WTC11 (cell line): ENCODE data around the gene TMC1. TPM values are rescaled to one million over a fixed set of nuclear protein-coding genes. Genes with fewer than 3 reads are reported as not detected.

ENCODE experiments used
- ATAC-seq: fragments of 200-7000 bp; cut with Tn5 transposase; 2 replicates; pipeline ENCODE4 v1.10.0; 2021; ENCODE audit warnings: mild to moderate bottlenecking, moderate library complexity
- CTCF ChIA-PET: fragments of 300-600 bp; sonication (Branson Sonifier 250); formaldehyde crosslinking; loops from one replicate; lab custom pipeline; 2021; ENCODE audit warnings: antibody characterized with exemption; lab: Charles Lee
- POLR2A ChIA-PET: fragments of 350-600 bp; sonication (Branson Sonifier 250); formaldehyde crosslinking; loops from one replicate; lab custom pipeline; 2021; ENCODE audit warnings: antibody characterized with exemption; lab: Charles Lee
- DNase-seq: peaks from one replicate; pipeline ENCODE4 v3.0.0; 2021; ENCODE audit warnings: low spot score
- H3K27ac Mint-ChIP-seq: 2 replicates; pipeline ENCODE4 v1.8.0; 2021; ENCODE audit warnings: mixed read lengths
- H3K27me3 Mint-ChIP-seq: 2 replicates; pipeline ENCODE4 v1.8.0; 2021; ENCODE audit warnings: low read depth, mild to moderate bottlenecking, moderate library complexity, mixed read lengths
- H3K36me3 Mint-ChIP-seq: 2 replicates; pipeline ENCODE4 v1.8.0; 2021; ENCODE audit warnings: mixed read lengths
- H3K4me1 Mint-ChIP-seq: 2 replicates; pipeline ENCODE4 v1.8.0; 2022; ENCODE audit warnings: mixed read lengths
- H3K4me3 Mint-ChIP-seq: 2 replicates; pipeline ENCODE4 v1.8.0; 2021; ENCODE audit warnings: mild to moderate bottlenecking, moderate library complexity, mixed read lengths
- H3K9me3 Mint-ChIP-seq: 2 replicates; pipeline ENCODE4 v1.8.0; 2021; ENCODE audit warnings: mixed read lengths
- CREB1 ChIP-seq: sonication (generic); formaldehyde crosslinking; IDR thresholded peaks from 2 replicates; pipeline ENCODE4 v1.8.0; 2023; ENCODE audit warnings: mild to moderate bottlenecking, missing genetic modification reagents
- E2F5 ChIP-seq: sonication (generic); formaldehyde crosslinking; IDR thresholded peaks from 2 replicates; pipeline ENCODE4 v1.8.1; 2022; ENCODE audit warnings: mild to moderate bottlenecking, moderate library complexity, missing genetic modification reagents
- FOXK1 ChIP-seq: sonication (generic); formaldehyde crosslinking; IDR thresholded peaks from 2 replicates; pipeline ENCODE4 v1.8.0; 2022; ENCODE audit warnings: mild to moderate bottlenecking, moderate library complexity, missing genetic modification reagents
- GABPB1 ChIP-seq: sonication (generic); formaldehyde crosslinking; IDR thresholded peaks from 2 replicates; pipeline ENCODE4 v1.8.1; 2023; ENCODE audit warnings: mild to moderate bottlenecking, missing genetic modification reagents
- IRF2 ChIP-seq: sonication (generic); formaldehyde crosslinking; IDR thresholded peaks from 2 replicates; pipeline ENCODE4 v1.8.0; 2022; ENCODE audit warnings: low read depth, missing genetic modification reagents, borderline replicate concordance
- JAZF1 ChIP-seq: fragments of 250-450 bp; sonication (Bioruptor Pico); IDR thresholded peaks from 2 replicates; pipeline ENCODE4 v1.9.0; 2021; ENCODE audit warnings: moderate library complexity, mild to moderate bottlenecking, inconsistent platforms
- MAX ChIP-seq: sonication (generic); formaldehyde crosslinking; IDR thresholded peaks from 2 replicates; pipeline ENCODE4 v1.8.0; 2022; ENCODE audit warnings: mild to moderate bottlenecking, missing genetic modification reagents
- NR1H2 ChIP-seq: sonication (generic); formaldehyde crosslinking; IDR thresholded peaks from 2 replicates; pipeline ENCODE4 v1.9.0; 2021; ENCODE audit warnings: mild to moderate bottlenecking, moderate library complexity, missing genetic modification reagents
- RELA ChIP-seq: sonication (generic); formaldehyde crosslinking; IDR thresholded peaks from 2 replicates; pipeline ENCODE4 v1.8.1; 2022; ENCODE audit warnings: missing genetic modification reagents, mild to moderate bottlenecking, borderline replicate concordance
- SP1 ChIP-seq: sonication (generic); formaldehyde crosslinking; conservative IDR thresholded peaks from 2 replicates; pipeline ENCODE4 v1.8.1; 2022; ENCODE audit warnings: missing genetic modification reagents
- TEAD4 ChIP-seq: sonication (generic); formaldehyde crosslinking; IDR thresholded peaks from 2 replicates; pipeline ENCODE4 v1.8.0; 2022; ENCODE audit warnings: mild to moderate bottlenecking, missing genetic modification reagents
- USF1 ChIP-seq: sonication (generic); formaldehyde crosslinking; IDR thresholded peaks from 2 replicates; pipeline ENCODE4 v1.8.0; 2022; ENCODE audit warnings: mild to moderate bottlenecking, missing genetic modification reagents
- ZNF232 ChIP-seq: sonication (generic); formaldehyde crosslinking; IDR thresholded peaks from 2 replicates; pipeline ENCODE4 v1.8.0; 2022; ENCODE audit warnings: mild to moderate bottlenecking, missing genetic modification reagents
- ZNF263 ChIP-seq: sonication (generic); formaldehyde crosslinking; IDR thresholded peaks from 2 replicates; pipeline ENCODE4 v1.8.1; 2022; ENCODE audit warnings: low read depth, mild to moderate bottlenecking, moderate library complexity, missing genetic modification reagents
- ZNF281 ChIP-seq: sonication (generic); formaldehyde crosslinking; IDR thresholded peaks from 2 replicates; pipeline ENCODE4 v1.8.0; 2023; ENCODE audit warnings: mild to moderate bottlenecking, missing genetic modification reagents
- ZNF671 ChIP-seq: fragments of 250-450 bp; sonication (Bioruptor Pico); IDR thresholded peaks from 2 replicates; pipeline ENCODE4 v1.8.0; 2021; ENCODE audit warnings: mild to moderate bottlenecking
- total RNA-seq: library from RNA; stranded (reverse); gene quantifications from 3 replicates; pipeline ENCODE4 v1.2.3, GENCODE V29; 2021

TMC1 gene
- total RNA-seq, 1 experiment from 2014 or later, result 0.31 TPM

GRCh38 chr9:72524820-72525540, 3.6 kb downstream of the TMC1 start (continued):
- TF ChIP-seq E2F5 (CRISPR knock-in tag) (no peak), JAZF1 (CRISPR knock-in tag) (no peak), IRF2 (CRISPR knock-in tag) (no peak), GABPB1 (CRISPR knock-in tag) (no peak), ZNF232 (CRISPR knock-in tag) (no peak), NR1H2 (no peak), MAX (CRISPR knock-in tag) (no peak), RELA (CRISPR knock-in tag) (no peak)

- TF ChIP-seq USF1 (CRISPR knock-in tag) (no peak), TEAD4 (CRISPR knock-in tag) (no peak), FOXK1 (CRISPR knock-in tag) (peak; percentile 50; the same call in 1 of the 2 replicates), SP1 (CRISPR knock-in tag) (0 out of 2 replicates have a peak, but pooled peaks have one; percentile 27), CREB1 (no peak), ZNF263 (CRISPR knock-in tag) (peak; percentile 92), ZNF671 (no peak)
- POLR2A ChIA-PET, result interaction anchor here (0.8 kb wide), 1 partner anchor 162 kb away, joined by 4 read pairs; the partner anchor contains the start of gene ZFAND5
- DNase-seq (peak; percentile 57), ATAC-seq (peak; percentile 91)
- CTCF ChIA-PET, result no interaction called here
- Mint-ChIP-seq H3K4me3 (peak overlapping the region; percentile 53), H3K9me3 (0 out of 2 replicates have a peak, but pooled peaks cover 6% of the 10 kb centered on the region), H3K27me3 (no peaks in the 10 kb centered on the region), H3K27ac (peak overlapping the region; percentile 98), H3K36me3 (peaks cover 7% of the 10 kb centered on the region; the same call in 1 of the 2 replicates), H3K4me1 (peaks cover 29% of the 10 kb centered on the region)
Observed at GRCh38 chr9:72526901-72527800, 5.7 kb downstream of the TMC1 start.

GRCh38 chr9:72527801-72528195, 6.4 kb downstream of the TMC1 start:
- 0 out of 2 replicates have a peak, but pooled peaks cover 6% of the 10 kb centered on the region for H3K9me3 Mint-ChIP-seq
- H3K4me1 Mint-ChIP-seq, result peaks cover 29% of the 10 kb centered on the region
- ChIA-PET POLR2A (no interaction called here), CTCF (no interaction called here)
- no peak for TF ChIP-seq ZNF281 (CRISPR knock-in tag)
- ATAC-seq (no peak), DNase-seq (no peak)
- H3K36me3 Mint-ChIP-seq, result peaks cover 7% of the 10 kb centered on the region; the same call in 1 of the 2 replicates
- H3K27ac Mint-ChIP-seq, result peak overlapping the region; percentile 98
- H3K4me3 Mint-ChIP-seq, result peak overlapping the region; percentile 53
- H3K27me3 Mint-ChIP-seq, result no peaks in the 10 kb centered on the region
